H1 (cell line): ENCODE data around the gene TAS1R1. TPM values are rescaled to one million over a fixed set of nuclear protein-coding genes. Genes with fewer than 3 reads are reported as not detected.

Experiments
- CTCF ChIA-PET: fragments of 300-600 bp; sonication (Branson Sonifier 250); formaldehyde crosslinking; loops from one replicate; lab custom pipeline; 2021; ENCODE audit not compliant: partially characterized antibody; lab: Charles Lee
- POLR2A ChIA-PET: fragments of 300-600 bp; sonication (Branson Sonifier 250); formaldehyde crosslinking; loops from one replicate; lab custom pipeline; 2021; ENCODE audit warnings: inconsistent platforms; ENCODE audit not compliant: partially characterized antibody; lab: Charles Lee
- DNase-seq, 2 experiments: peaks; one replicate each; pipeline versions ENCODE4 v3.0.0 to v3.0.0-alpha.2; 2010 to 2022; ENCODE audit warnings: low spot score in 2 of 2, low read depth in 1 of 2, mixed read lengths in 1 of 2
- FAIRE-seq: peaks from 2 replicates; lab custom pipeline; 2011; peaks lifted over from hg19 to GRCh38; lab: Jason Lieb, UNC
- H2AFZ ChIP-seq: 2 replicates; pipeline ENCODE4 v1.8.1; 2012; ENCODE audit warnings: low read length, inconsistent platforms
- H2AK5ac ChIP-seq: 2 replicates; pipeline ENCODE4 v1.6.1; 2013; ENCODE audit warnings: low read depth, low read length
- H2BK120ac ChIP-seq: replicated peaks from 2 replicates; pipeline ENCODE3; 2013; ENCODE audit warnings: low read depth, low read length, inconsistent platforms
- H2BK12ac ChIP-seq: 2 replicates; pipeline ENCODE4 v1.6.1; 2013; ENCODE audit warnings: low read depth, low read length
- H2BK15ac ChIP-seq: 2 replicates; pipeline ENCODE4 v1.6.1; 2013; ENCODE audit warnings: low read length
- H2BK20ac ChIP-seq: 2 replicates; pipeline ENCODE4 v1.6.1; 2013; ENCODE audit warnings: low read length
- H2BK5ac ChIP-seq: 2 replicates; pipeline ENCODE4 v1.6.1; 2013; ENCODE audit warnings: low read depth, low read length
- H3K14ac ChIP-seq: 2 replicates; pipeline ENCODE4 v1.6.1; 2013; ENCODE audit warnings: inconsistent platforms; ENCODE audit not compliant: insufficient read length
- H3K18ac ChIP-seq: 2 replicates; pipeline ENCODE4 v1.6.1; 2013; ENCODE audit warnings: low read length; ENCODE audit errors: extremely low read depth
- H3K23ac ChIP-seq: 2 replicates; pipeline ENCODE4 v1.6.1; 2013; ENCODE audit warnings: inconsistent platforms; ENCODE audit not compliant: insufficient read length
- H3K23me2 ChIP-seq: 2 replicates; pipeline ENCODE4 v1.6.1; 2013; ENCODE audit warnings: low read depth, low read length
- H3K27ac ChIP-seq: 2 replicates; pipeline ENCODE4 v1.6.1; 2011; ENCODE audit warnings: low read depth, low read length, inconsistent platforms
- H3K27me3 ChIP-seq, 4 experiments: replicated peaks in 1 of 4; 1 replicate in 1 of 4; 2 replicates in 3 of 4; pipeline versions ENCODE4 v1.6.1 to v1.8.1; 2011 to 2013; ENCODE audit warnings: low read length in 3 of 4, mild to moderate bottlenecking in 3 of 4, inconsistent platforms in 2 of 4, mixed read lengths in 2 of 4, moderate library complexity in 1 of 4; ENCODE audit not compliant: control insufficient read depth in 3 of 4, insufficient read depth in 3 of 4; ENCODE audit errors: extremely low read depth in 1 of 4
- H3K36me3 ChIP-seq, 4 experiments: 2 replicates each; pipeline versions ENCODE4 v1.6.1 to v1.8.1; 2011 to 2013; ENCODE audit warnings: mild to moderate bottlenecking in 4 of 4, low read length in 3 of 4, moderate library complexity in 2 of 4, control low read depth in 1 of 4, inconsistent platforms in 1 of 4; ENCODE audit not compliant: insufficient read depth in 4 of 4, control insufficient read depth in 2 of 4
- H3K4ac ChIP-seq: replicated peaks from 2 replicates; pipeline ENCODE3; 2013; ENCODE audit warnings: low read length, low read depth, mixed read lengths, inconsistent platforms; ENCODE audit not compliant: insufficient read length
- H3K4me1 ChIP-seq, 4 experiments: replicated peaks in 1 of 4; 1 replicate in 1 of 4; 2 replicates in 3 of 4; pipeline versions ENCODE4 v1.6.1 to v1.8.1; 2011 to 2013; ENCODE audit warnings: low read length in 3 of 4, inconsistent platforms in 2 of 4, mixed read lengths in 1 of 4; ENCODE audit not compliant: insufficient read depth in 4 of 4, control insufficient read depth in 3 of 4
- H3K4me2 ChIP-seq, 2 experiments: 2 replicates each; pipeline versions ENCODE4 v1.6.1 to v1.8.1; 2011 to 2013; ENCODE audit warnings: low read depth in 2 of 2, low read length in 2 of 2, control low read depth in 1 of 2, inconsistent platforms in 1 of 2, mild to moderate bottlenecking in 1 of 2; ENCODE audit not compliant: insufficient read depth in 1 of 2
- H3K4me3 ChIP-seq, 4 experiments: fragments of 200-600, 300-600 bp in 1 of 4; sonication (generic), shearing (Covaris generic), sonication (Bioruptor Twin) in 1 of 4; 2 replicates each; pipeline versions ENCODE4 v1.5.1 to v1.8.1; 2011 to 2016; ENCODE audit warnings: low read length in 4 of 4, low read depth in 3 of 4, control low read depth in 2 of 4, inconsistent platforms in 2 of 4, mild to moderate bottlenecking in 2 of 4, mixed read lengths in 1 of 4, moderate library complexity in 1 of 4; ENCODE audit not compliant: insufficient read depth in 2 of 4; ENCODE audit errors: extremely low read depth in 1 of 4
- H3K56ac ChIP-seq: replicated peaks from 2 replicates; pipeline ENCODE3; 2013; ENCODE audit warnings: low read depth, mild to moderate bottlenecking, mixed read lengths, low read length, inconsistent platforms; ENCODE audit not compliant: insufficient read length
- H3K79me1 ChIP-seq: 2 replicates; pipeline ENCODE4 v1.6.1; 2013; ENCODE audit warnings: low read depth, low read length, control low read depth
- H3K79me2 ChIP-seq, 2 experiments: 2 replicates each; pipeline versions ENCODE4 v1.6.1 to v1.8.1; 2012 to 2013; ENCODE audit warnings: low read length in 2 of 2, mild to moderate bottlenecking in 2 of 2, inconsistent platforms in 1 of 2; ENCODE audit not compliant: insufficient read depth in 2 of 2, control insufficient read depth in 1 of 2
- H3K9ac ChIP-seq, 4 experiments: replicated peaks in 1 of 4; 1 replicate in 1 of 4; 2 replicates in 3 of 4; pipeline versions ENCODE4 v1.6.1 to v1.8.1; 2011 to 2013; ENCODE audit warnings: low read depth in 3 of 4, low read length in 3 of 4, control low read depth in 2 of 4, mild to moderate bottlenecking in 2 of 4, moderate library complexity in 2 of 4, inconsistent platforms in 1 of 4; ENCODE audit errors: extremely low read depth in 1 of 4
- H3K9me3 ChIP-seq, 2 experiments: 2 replicates each; pipeline versions ENCODE4 v1.6.1 to v1.8.1; 2012 to 2013; ENCODE audit warnings: mild to moderate bottlenecking in 2 of 2, moderate library complexity in 2 of 2, control low read depth in 1 of 2, inconsistent platforms in 1 of 2, low read depth in 1 of 2, low read length in 1 of 2, mixed read lengths in 1 of 2; ENCODE audit not compliant: insufficient read depth in 2 of 2
- H4K20me1 ChIP-seq, 2 experiments: replicated peaks in 1 of 2; 2 replicates each; pipeline versions ENCODE3 to v1.8.1; 2011 to 2013; ENCODE audit warnings: inconsistent platforms in 2 of 2, low read length in 2 of 2, mild to moderate bottlenecking in 1 of 2; ENCODE audit not compliant: insufficient read depth in 2 of 2, control insufficient read depth in 1 of 2
- H4K5ac ChIP-seq: 2 replicates; pipeline ENCODE4 v1.6.1; 2013; ENCODE audit warnings: low read length, low read depth, mixed read lengths, inconsistent platforms; ENCODE audit not compliant: insufficient read length
- H4K8ac ChIP-seq: 2 replicates; pipeline ENCODE4 v1.8.0; 2013; ENCODE audit warnings: mild to moderate bottlenecking, moderate library complexity, low read length, inconsistent platforms; ENCODE audit not compliant: insufficient read depth; ENCODE audit errors: extremely low read depth
- H4K91ac ChIP-seq: replicated peaks from 2 replicates; pipeline ENCODE3; 2013; ENCODE audit warnings: low read length, mixed read lengths, inconsistent platforms; ENCODE audit not compliant: insufficient read length
- BCL11A ChIP-seq, 2 experiments: IDR thresholded peaks; one replicate each; pipeline ENCODE4 v1.6.1; 2011; ENCODE audit warnings: low read depth in 2 of 2, low read length in 2 of 2, mild to moderate bottlenecking in 2 of 2
- EGR1 ChIP-seq: IDR thresholded peaks from 2 replicates; pipeline ENCODE4 v1.6.1; 2011; ENCODE audit warnings: low read depth, low read length, borderline replicate concordance
- JUN ChIP-seq: IDR thresholded peaks from 2 replicates; pipeline ENCODE4 v1.6.1; 2011; ENCODE audit warnings: low read depth, mild to moderate bottlenecking, improper control_type of control experiment, low read length
- POU5F1 ChIP-seq: IDR thresholded peaks from 2 replicates; pipeline ENCODE4 v1.6.1; 2011; ENCODE audit warnings: low read depth, mild to moderate bottlenecking, low read length, moderate library complexity
- RAD21 ChIP-seq, 2 experiments: IDR thresholded peaks in 1 of 2; conservative IDR thresholded peaks in 1 of 2; 2 replicates each; pipeline ENCODE4 v1.6.1; 2011; ENCODE audit warnings: low read depth in 2 of 2, low read length in 2 of 2, improper control_type of control experiment in 1 of 2, inconsistent platforms in 1 of 2, mild to moderate bottlenecking in 1 of 2, moderate library complexity in 1 of 2
- SAP30 ChIP-seq: fragments of 300-600 bp; sonication (generic); IDR thresholded peaks from 2 replicates; pipeline ENCODE4 v1.7.1; 2012; ENCODE audit warnings: low read length, moderate library complexity, mild to moderate bottlenecking, inconsistent platforms; ENCODE audit not compliant: insufficient read depth, insufficient replicate concordance
- SIRT6 ChIP-seq: IDR thresholded peaks from one replicate; pipeline ENCODE4 v1.7.1; 2012; ENCODE audit warnings: low read length, inconsistent platforms
- SIX5 ChIP-seq: IDR thresholded peaks from 2 replicates; pipeline ENCODE4 v1.6.1; 2011; ENCODE audit warnings: mild to moderate bottlenecking, low read depth, low read length
- SUZ12 ChIP-seq: fragments of 200-600 bp; sonication (generic); IDR thresholded peaks from 2 replicates; pipeline ENCODE4 v1.6.1; 2012; ENCODE audit warnings: mild to moderate bottlenecking, inconsistent platforms, low read length, moderate library complexity, mixed read lengths
- TAF7 ChIP-seq: optimal IDR thresholded peaks from 2 replicates; pipeline ENCODE3; 2011; ENCODE audit warnings: low read depth, mild to moderate bottlenecking, inconsistent platforms, low read length, moderate library complexity, borderline replicate concordance
- TEAD4 ChIP-seq: IDR thresholded peaks from 2 replicates; pipeline ENCODE4 v1.6.1; 2012; ENCODE audit warnings: low read depth, low read length, inconsistent platforms, mixed read lengths
- YY1 ChIP-seq: IDR thresholded peaks from 2 replicates; pipeline ENCODE4 v1.6.1; 2011; ENCODE audit warnings: low read depth, mild to moderate bottlenecking, low read length
- ZNF274 ChIP-seq: IDR thresholded peaks from 2 replicates; pipeline ENCODE4 v1.7.0; 2012; ENCODE audit warnings: low read length, borderline replicate concordance; ENCODE audit errors: extremely low read depth
- WGBS, 2 experiments: shearing (Covaris generic) in 1 of 2; methylation state at CpG; one replicate each; pipeline versions ENCODE4 v1.1.6 to v1.1.7; 2013 to 2015; ENCODE audit warnings: low lambda C conversion rate in 2 of 2, mixed read lengths in 2 of 2, inconsistent platforms in 1 of 2, low coverage in 1 of 2, missing lambda C conversion rate in 1 of 2; ENCODE audit not compliant: insufficient replicate concordance in 2 of 2, insufficient coverage in 1 of 2, insufficient read length in 1 of 2; ENCODE audit errors: extremely low coverage in 1 of 2, missing lambda C conversion rate in 1 of 2; 5-methylcytosine and 5-hydroxymethylcytosine counted together
- polyA plus RNA-seq, 7 experiments: library from polyadenylated mRNA; depleted of rRNA in 3 of 7; stranded (reverse) in 5 of 7; unstranded in 2 of 7; fragments of >200 nt in 5 of 7; fragments of 200-250 nt in 2 of 7; gene quantifications; 1 replicate in 5 of 7; 2 replicates in 1 of 7; 4 replicates in 1 of 7; pipeline versions ENCODE4 v1.2.1 to v1.2.3, GENCODE V29; 2011 to 2013; ENCODE audit warnings: missing spikeins in 2 of 7, mixed read lengths in 2 of 7
- total RNA-seq: library from RNA; stranded (reverse); fragmentation: NEBNext Ultra II Directional; extraction: Animal tissue kit (Norgen Biotek cat#: 25700); gene quantifications from 2 replicates; pipeline ENCODE4 v1.2.1, GENCODE V29; 2021

The TAS1R1 gene
- total and polyA plus RNA-seq, 2 of the 8 experiments (the other 6 are each of a cell fraction or from before 2014, with no cell fraction given) = 0.26 TPM; not detected in 1

DNA sequence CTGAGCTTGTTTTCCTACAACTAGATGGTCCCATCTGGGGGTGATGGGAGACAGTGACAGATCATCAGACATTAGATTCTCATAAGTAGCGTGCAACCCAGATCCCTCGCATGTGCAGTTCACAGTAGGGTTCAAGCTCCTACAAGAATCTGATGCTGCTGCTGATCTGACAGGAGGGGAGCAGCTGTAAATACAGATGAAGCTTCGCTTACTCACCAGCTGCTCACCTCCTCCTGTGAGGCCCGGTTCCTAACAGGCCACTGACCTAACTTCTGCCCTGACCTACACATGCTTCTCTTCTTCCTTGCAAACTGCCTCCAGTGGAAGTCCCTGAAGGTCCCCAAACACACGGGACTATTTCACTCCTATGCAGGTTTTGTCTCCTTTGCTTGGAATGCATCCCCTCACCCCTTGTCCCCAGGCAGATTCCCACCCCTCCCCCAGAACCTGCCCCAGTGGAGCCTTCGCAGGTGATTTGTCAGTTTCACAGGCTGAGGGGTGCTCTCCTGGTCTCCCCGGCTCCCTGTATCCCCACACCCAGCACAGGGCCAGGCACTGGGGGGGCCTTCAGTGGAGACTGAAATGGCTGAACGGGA, 19.0 kb downstream of the TAS1R1 start:
- ChIA-PET POLR2A (interaction anchor here (1.0 to 1.1 kb wide), 2 partner anchors 27 to 31 kb away, joined by 4 read pairs; no protein-coding TSS in a partner anchor), CTCF (interaction anchor here (0.9 to 5.1 kb wide), 3 partner anchors 11 to 67 kb away, joined by 3 to 19 read pairs (median 15); partner anchors contain the start of genes NOL9 and TAS1R1)
- TF ChIP-seq YY1 = no peak
- TF ChIP-seq JUN = no peak
- TF ChIP-seq SAP30 = no peak
- no peak for TF ChIP-seq SIX5
- TF ChIP-seq POU5F1 = no peak
- TF ChIP-seq SIRT6 = no peak
- TF ChIP-seq TAF7 = no peak
- TF ChIP-seq ZNF274 = no peak
- TF ChIP-seq EGR1 = no peak
- TF ChIP-seq TEAD4 = no peak
- TF ChIP-seq BCL11A (IDR thresholded peaks at IDR 0.05; ENCODE audit: low read depth in 2 of 2, low read length in 2 of 2) = no peak
- no peak for TF ChIP-seq SUZ12
- TF ChIP-seq RAD21 (IDR thresholded peaks at IDR 0.05 in 1 of 2, conservative IDR thresholded peaks at IDR 0.05 in 1 of 2; ENCODE audit: low read depth in 2 of 2, low read length in 2 of 2) = no peak

More for the DNA sequence above, 19.0 kb downstream of the TAS1R1 start:
- Histone ChIP-seq H3K18ac (no peak overlapping the region), H2BK120ac (no peak overlapping the region), H2BK12ac (no peak overlapping the region), H3K4me1 (peaks cover 0 to 9% (median 6%) of the 10 kb centered on the region in 4 experiments; a peak in 6 of 7 replicates), H4K5ac (no peak overlapping the region), H3K23ac (no peak overlapping the region), H3K27me3 (peaks cover 0 to 2% (median 0%) of the 10 kb centered on the region in 4 experiments; a peak in 3 of 7 replicates), H4K20me1 (no peaks in the 10 kb centered on the region), H3K79me2 (no peaks in the 10 kb centered on the region), H2AK5ac (no peak overlapping the region), H4K8ac (no peak overlapping the region), H3K56ac (no peak overlapping the region), H2AFZ (no peak overlapping the region), H3K9me3 (no peaks in the 10 kb centered on the region), H3K4me2 (no peak overlapping the region), H3K23me2 (peaks cover under 1% of the 10 kb centered on the region), H3K4me3 (no peak overlapping the region), H3K14ac (no peak overlapping the region), H3K9ac (no peak overlapping the region), H3K79me1 (no peaks in the 10 kb centered on the region), H4K91ac (no peak overlapping the region), H3K36me3 (no peaks in the 10 kb centered on the region), H3K27ac (no peak overlapping the region), H2BK20ac (no peak overlapping the region), H2BK15ac (no peak overlapping the region), H3K4ac (no peak overlapping the region), H2BK5ac (no peak overlapping the region)
- WGBS, 2 experiments = 83% methylated on average over 8 of the region's 8 CpGs; no CpG with 5 or more reads in 1 of the 2 experiments
- no peak for DNase-seq
- FAIRE-seq = no peak
